ENCODE results near the gene SCARF2. TPM values are rescaled to one million over a fixed set of nuclear protein-coding genes. Genes with fewer than 3 reads are reported as not detected.
"Not testable (repeated sequence)": the region's sequence is repeated elsewhere in the genome, so short reads cannot be mapped to it uniquely, and the experiment has no call there.

SCARF2 gene
- total RNA-seq, 1 donor from 2014 or later, result 133 TPM

DNA sequence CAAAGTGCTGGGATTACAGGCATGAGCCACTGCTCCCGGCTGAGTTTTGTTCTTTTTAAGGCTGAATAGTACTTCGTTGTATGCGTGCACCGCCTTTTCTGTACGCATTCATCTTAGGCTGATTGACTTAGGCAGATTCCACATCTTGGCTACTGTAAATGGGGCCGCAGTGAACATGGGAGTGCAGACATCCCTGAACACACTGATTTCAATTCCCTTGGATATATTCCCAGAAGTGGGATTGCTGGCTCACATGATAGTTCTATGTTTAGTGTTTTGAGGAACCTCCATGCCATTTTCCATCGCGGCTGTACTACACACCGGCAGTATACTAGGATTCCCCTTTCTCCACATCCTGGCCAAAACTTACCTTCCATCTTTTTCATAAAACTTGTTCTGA lies 54.1 kb downstream of the SCARF2 start:
- intact Hi-C loops (cut with DNase I), result no loop called here
- Histone ChIP-seq H3K9me3 (no peaks in the 10 kb centered on the region), H3K4me1 (no peaks in the 10 kb centered on the region), H3K27ac (no peak overlapping the region), H3K36me3 (no peaks in the 10 kb centered on the region), H3K4me3 (no peak overlapping the region), H3K27me3 (no peaks in the 10 kb centered on the region)
- TF ChIP-seq, protein P1, sequence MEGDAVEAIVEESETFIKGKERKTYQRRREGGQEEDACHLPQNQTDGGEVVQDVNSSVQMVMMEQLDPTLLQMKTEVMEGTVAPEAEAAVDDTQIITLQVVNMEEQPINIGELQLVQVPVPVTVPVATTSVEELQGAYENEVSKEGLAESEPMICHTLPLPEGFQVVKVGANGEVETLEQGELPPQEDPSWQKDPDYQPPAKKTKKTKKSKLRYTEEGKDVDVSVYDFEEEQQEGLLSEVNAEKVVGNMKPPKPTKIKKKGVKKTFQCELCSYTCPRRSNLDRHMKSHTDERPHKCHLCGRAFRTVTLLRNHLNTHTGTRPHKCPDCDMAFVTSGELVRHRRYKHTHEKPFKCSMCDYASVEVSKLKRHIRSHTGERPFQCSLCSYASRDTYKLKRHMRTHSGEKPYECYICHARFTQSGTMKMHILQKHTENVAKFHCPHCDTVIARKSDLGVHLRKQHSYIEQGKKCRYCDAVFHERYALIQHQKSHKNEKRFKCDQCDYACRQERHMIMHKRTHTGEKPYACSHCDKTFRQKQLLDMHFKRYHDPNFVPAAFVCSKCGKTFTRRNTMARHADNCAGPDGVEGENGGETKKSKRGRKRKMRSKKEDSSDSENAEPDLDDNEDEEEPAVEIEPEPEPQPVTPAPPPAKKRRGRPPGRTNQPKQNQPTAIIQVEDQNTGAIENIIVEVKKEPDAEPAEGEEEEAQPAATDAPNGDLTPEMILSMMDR (IDR thresholded peaks at IDR 0.05), result no peak
- no peak for DNase-seq (ENCODE audit: low spot score in 2 of 2)

DNA sequence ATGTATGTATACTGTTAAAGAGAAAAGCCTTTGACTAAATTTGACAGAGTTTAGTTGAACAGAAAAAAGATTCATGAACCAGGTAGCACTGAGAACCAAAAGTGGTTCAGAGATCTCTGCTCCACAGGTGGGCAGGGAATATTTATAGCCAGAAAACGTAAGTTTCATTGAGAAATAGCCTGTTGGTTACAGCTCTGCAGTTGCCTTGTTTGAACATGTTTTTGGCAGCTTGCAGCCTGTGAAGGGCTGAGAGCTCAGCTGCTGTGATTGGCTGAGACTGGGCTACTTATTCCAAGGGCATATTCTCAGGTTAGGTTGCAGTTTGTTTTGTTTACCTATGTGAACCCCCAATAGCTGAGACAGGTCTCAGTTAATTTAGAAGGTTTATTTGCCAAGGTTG lies 57.1 kb downstream of the SCARF2 start:
- Histone ChIP-seq H3K4me3 (no peak overlapping the region), H3K4me1 (no peaks in the 10 kb centered on the region), H3K27me3 (no peaks in the 10 kb centered on the region), H3K27ac (no peak overlapping the region), H3K9me3 (no peaks in the 10 kb centered on the region), H3K36me3 (no peaks in the 10 kb centered on the region)
- intact Hi-C loops (cut with DNase I), result no loop called here
- TF ChIP-seq, protein P1 (IDR thresholded peaks at IDR 0.05), result no peak
- no peak for DNase-seq (ENCODE audit: low spot score in 2 of 2)

DNA sequence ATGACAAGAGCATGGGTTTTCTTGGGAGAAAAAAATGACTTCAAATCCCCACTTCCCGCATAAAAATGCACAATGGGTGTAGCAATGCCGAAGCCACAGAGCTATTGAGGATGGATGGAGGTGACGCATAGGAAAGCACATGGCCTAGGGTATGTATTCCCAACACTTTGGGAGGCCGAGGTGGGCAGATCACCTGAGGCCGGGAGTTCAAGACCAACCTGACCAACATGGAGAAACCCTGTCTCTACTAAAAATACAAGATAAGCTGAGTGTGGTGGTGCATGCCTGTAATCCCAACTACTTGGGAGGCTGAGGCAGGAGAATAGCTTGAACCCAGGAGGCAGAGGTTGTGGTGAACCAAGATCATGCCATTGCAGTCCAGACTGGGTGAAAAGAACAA lies 58.9 kb downstream of the SCARF2 start:
- DNase-seq (ENCODE audit: low spot score in 2 of 2); intact Hi-C loops (cut with DNase I); H3K27me3 ChIP-seq; H3K36me3 ChIP-seq; H3K9me3 ChIP-seq; H3K4me3 ChIP-seq; H3K27ac ChIP-seq; H3K4me1 ChIP-seq: not testable (repeated sequence)

DNA sequence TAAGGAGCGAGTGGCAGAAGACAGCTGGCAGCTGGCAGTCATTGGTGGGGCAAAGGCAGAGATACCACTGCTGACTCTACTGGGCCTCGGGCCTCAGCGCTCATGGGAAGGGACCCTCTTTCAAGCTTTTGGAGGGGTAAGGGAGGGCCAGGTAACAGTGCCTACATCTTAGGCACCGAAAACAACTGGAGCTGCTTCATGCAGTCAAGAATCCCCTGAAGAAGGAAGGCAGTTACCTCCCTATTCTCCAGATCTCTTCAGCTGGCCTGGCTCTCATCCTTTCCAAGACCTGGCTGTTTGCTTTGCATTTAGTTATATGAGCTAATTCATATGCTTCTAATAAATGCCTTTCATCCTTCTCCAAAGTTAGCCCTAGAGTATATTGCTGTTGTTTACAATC lies 59.5 kb downstream of the SCARF2 start:
- intact Hi-C loops (cut with DNase I), result no loop called here

DNA sequence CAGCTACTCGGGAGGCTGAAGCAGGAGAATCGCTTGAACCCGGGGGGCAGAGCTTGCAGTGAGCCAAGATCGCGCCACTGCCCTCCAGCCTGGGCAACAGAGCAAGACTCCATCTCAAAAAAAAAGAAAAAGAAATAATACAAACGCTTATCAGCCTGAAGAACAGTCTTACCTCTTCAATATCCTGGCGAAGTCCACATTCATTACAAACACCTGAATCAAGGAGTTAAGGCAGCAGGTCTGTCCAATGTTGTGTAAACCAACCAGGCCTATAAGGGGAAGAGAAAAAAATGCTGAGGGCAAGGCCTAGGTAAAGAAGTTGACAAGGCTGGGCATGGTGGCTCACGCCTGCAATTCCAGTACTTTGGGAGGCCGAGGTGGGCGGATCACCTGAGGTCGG lies 60.6 kb downstream of the SCARF2 start:
- intact Hi-C loops (cut with DNase I); DNase-seq (ENCODE audit: low spot score in 2 of 2); H3K4me1 ChIP-seq; H3K9me3 ChIP-seq; H3K27me3 ChIP-seq; H3K27ac ChIP-seq; H3K4me3 ChIP-seq; H3K36me3 ChIP-seq: not testable (repeated sequence)

More for the DNA sequence above, 59.5 kb downstream of the SCARF2 start:
- TF ChIP-seq, protein P1 (IDR thresholded peaks at IDR 0.05), result no peak
- no peak for DNase-seq (ENCODE audit: low spot score in 2 of 2)
- Histone ChIP-seq H3K36me3 (no peaks in the 10 kb centered on the region), H3K9me3 (no peaks in the 10 kb centered on the region), H3K4me3 (no peak overlapping the region), H3K27ac (no peak overlapping the region), H3K4me1 (no peaks in the 10 kb centered on the region), H3K27me3 (no peaks in the 10 kb centered on the region)

DNA sequence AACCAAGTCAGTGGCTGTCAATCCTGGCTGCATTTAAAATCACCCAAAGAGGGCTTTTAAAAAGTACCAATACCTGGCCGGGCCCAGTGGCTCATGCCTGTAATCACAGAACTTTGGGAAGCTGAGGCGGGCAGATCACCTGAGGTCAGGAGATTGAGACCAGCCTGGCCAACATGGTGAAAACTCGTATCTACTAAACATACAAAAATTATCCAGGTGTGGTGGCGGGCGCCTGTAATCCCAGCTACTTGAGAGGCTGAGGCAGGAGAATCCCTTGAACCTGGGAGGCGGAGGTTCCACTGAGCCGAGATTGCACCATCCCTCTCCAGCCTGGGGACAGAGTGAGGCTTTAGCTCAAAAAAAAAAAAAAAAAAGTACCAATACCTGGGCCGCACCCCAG lies 61.3 kb downstream of the SCARF2 start:
- H3K4me1 ChIP-seq; H3K27me3 ChIP-seq; H3K27ac ChIP-seq; intact Hi-C loops (cut with DNase I); H3K36me3 ChIP-seq; DNase-seq (ENCODE audit: low spot score in 2 of 2); H3K9me3 ChIP-seq; H3K4me3 ChIP-seq: not testable (repeated sequence)

Other genes starting within 250 kb of the SCARF2 start
- gene RTN4R, start 169.5 kb downstream of the SCARF2 start, total RNA-seq, result 0.43 TPM
- 42.1 TPM for gene DGCR6L, start 117.8 kb downstream of the SCARF2 start, total RNA-seq
- gene ZNF74, start 43.7 kb downstream of the SCARF2 start, total RNA-seq, result 28.9 TPM
- gene KLHL22, start 58.0 kb upstream of the SCARF2 start, total RNA-seq, result 63.8 TPM
- 204 TPM for gene MED15, start 69.8 kb upstream of the SCARF2 start, total RNA-seq